NCI-H82 treated with DMSO at 0.1 percent for 48 hours (cell line): ENCODE results near the gene CREBZF.
"Not testable (repeated sequence)": the region's sequence is repeated elsewhere in the genome, so short reads cannot be mapped to it uniquely, and the experiment has no call there.

Source experiments
- DNase-seq: peaks from one replicate; lab custom pipeline; 2025; ENCODE audit not compliant: unreplicated experiment; lab: John Stamatoyannopoulos, UW

Gene CREBZF

DNA sequence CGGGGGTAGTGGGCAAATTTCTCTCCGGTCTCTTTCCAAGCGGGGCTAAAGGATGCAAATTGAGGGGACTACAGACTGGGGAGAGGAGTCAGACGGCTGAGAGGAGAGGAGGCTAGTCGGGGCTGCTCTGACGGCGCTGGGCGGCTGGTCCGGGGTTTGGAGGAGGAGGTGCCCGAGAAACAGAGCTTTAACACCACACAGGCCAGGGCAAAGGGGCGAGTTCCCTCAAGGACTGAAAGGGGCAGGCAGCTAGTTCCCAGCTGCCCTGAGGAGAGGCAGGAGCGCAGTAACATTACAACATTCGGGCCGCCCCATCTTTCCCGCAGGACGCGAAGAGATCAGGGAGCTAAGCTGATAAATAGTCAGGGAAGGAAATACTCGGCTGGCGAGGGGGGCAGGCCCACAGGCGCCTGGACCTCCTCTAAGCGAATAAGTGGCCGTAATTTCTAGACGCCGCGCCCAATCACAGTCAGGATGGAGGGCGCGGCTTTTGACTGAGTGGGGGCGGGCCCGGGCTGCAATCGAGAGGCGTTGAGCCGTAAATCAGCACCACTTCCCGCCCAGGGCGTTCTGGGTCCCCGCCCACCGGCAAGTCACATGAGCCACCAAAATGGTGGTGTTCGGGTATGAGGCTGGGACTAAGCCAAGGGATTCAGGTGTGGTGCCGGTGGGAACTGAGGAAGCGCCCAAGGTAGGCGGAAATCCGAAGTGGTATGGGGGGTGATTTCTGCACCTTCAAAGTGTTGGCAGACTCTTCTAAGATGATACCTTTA is 36.7 kb downstream of the CREBZF start, which contains the start of gene TMEM126B:
TMEM126B (plus strand) TSS at position 596 of the 773 bp plus-strand sequence; CDS start at position 611, 15 bp downstream.
- peak; percentile 95 for DNase-seq

DNA sequence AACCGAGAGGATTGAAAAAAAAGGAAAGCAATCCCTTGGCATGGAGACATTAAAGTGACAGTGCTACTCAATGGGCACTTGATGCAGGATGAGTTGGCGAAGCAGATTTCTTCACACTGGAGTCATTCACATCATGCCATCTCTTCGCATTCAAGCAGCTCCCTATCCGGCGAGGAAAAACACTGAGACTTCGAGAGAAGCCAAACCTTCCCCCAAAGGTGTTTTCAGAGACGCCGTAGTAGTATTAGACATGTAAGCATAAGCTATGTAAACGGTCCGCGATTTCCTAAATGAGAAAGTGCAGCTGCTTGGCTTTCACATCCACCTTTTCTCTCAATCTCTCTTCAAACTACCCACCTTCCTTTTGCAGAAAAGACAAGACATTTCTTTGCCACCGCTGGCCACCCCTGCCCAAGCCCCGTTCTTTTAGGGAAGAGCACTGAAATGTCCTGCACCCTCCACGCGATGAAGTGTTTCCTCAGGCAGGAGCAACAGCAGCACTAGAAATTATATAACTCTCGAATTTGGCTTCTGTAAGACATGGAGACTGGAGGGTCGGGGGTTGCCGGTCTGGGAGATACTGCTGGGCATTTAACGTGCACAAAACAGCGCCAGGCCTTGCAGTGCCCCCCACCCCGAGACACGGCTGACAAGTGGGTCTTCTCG is 37.5 kb downstream of the CREBZF start, which contains the start of gene DLG2:
DLG2 (minus strand) TSS at position 13 of the 666 bp plus-strand sequence.
- DNase-seq: no peak

- DNase-seq: no peak
Observed at GRCh38 chr11:85626496-85626895, 38.4 kb downstream of the CREBZF start.

- no peak for DNase-seq
Observed at GRCh38 chr11:85620256-85620655, 44.7 kb downstream of the CREBZF start.

DNA sequence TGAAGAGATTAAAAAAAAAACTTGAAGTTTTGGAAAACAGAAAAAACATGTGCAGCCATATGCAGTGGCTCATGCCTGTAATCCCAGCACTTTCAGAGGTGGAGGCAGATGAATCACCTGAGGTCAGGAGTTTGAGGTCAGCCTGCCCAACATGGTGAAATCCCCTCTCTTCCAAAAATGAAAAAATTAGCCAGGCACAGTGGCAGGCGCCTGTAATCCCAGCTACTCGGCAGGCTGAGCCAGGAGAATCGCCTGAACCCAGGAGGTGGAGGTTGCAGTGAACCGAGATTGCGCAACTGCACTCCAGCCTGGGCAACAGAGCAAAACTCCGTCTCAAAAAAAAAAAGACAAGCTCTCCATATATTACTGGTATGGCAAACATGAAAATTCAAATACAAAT is 45.4 kb downstream of the CREBZF start:
- DNase-seq: no peak

- not testable (repeated sequence) for DNase-seq
Observed at GRCh38 chr11:85611643-85612042, 53.3 kb downstream of the CREBZF start.
